Fibroblast of peridontal ligament (primary cell): ENCODE measurements around the gene TSPAN9.

ENCODE experiments used
- DNase-seq: peaks from one replicate; pipeline ENCODE4 v3.0.0-alpha.2; 2010; ENCODE audit errors: extremely low read depth

TSPAN9 gene

GRCh38 chr12:3313675-3314663, 236.8 kb downstream of the TSPAN9 start:
- no peak for DNase-seq

GRCh38 chr12:3315201-3315661, 238.1 kb downstream of the TSPAN9 start:
- no peak for DNase-seq

- DNase-seq = no peak
Measured at GRCh38 chr12:3316776-3317480, 239.7 kb downstream of the TSPAN9 start.

- no peak for DNase-seq
Measured at GRCh38 chr12:3317481-3317815, 240.3 kb downstream of the TSPAN9 start.

GRCh38 chr12:3317841-3318501, 240.8 kb downstream of the TSPAN9 start:
- no peak for DNase-seq

GRCh38 chr12:3319723-3320492, 242.7 kb downstream of the TSPAN9 start:
- DNase-seq = no peak

- no peak for DNase-seq
Measured at GRCh38 chr12:3320881-3321509, 243.8 kb downstream of the TSPAN9 start.

- no peak for DNase-seq
Measured at GRCh38 chr12:3321881-3322280, 244.7 kb downstream of the TSPAN9 start.

- DNase-seq = no peak
Measured at GRCh38 chr12:3323002-3323685, 246.0 kb downstream of the TSPAN9 start.

GRCh38 chr12:3325736-3326135, 248.6 kb downstream of the TSPAN9 start:
- DNase-seq = no peak

- no peak for DNase-seq
Measured at GRCh38 chr12:3326156-3326849, 249.1 kb downstream of the TSPAN9 start.

GRCh38 chr12:3326850-3327780, 249.9 kb downstream of the TSPAN9 start:
- no peak for DNase-seq

- no peak for DNase-seq
Measured at GRCh38 chr12:3328081-3328480, 250.9 kb downstream of the TSPAN9 start.

- no peak for DNase-seq
Measured at GRCh38 chr12:3328571-3328970, 251.4 kb downstream of the TSPAN9 start.

GRCh38 chr12:3329361-3329760, 252.2 kb downstream of the TSPAN9 start:
- DNase-seq = no peak

- DNase-seq = no peak
Measured at GRCh38 chr12:3330976-3331510, 253.9 kb downstream of the TSPAN9 start.

- peak; percentile 10 for DNase-seq
Measured at GRCh38 chr12:3332188-3332587, 255.0 kb downstream of the TSPAN9 start.

- no peak for DNase-seq
Measured at GRCh38 chr12:3333583-3333982, 256.4 kb downstream of the TSPAN9 start.
